Mucosa of gallbladder (tissue), 1 donor: ENCODE measurements around the gene NRP2. TPM values are rescaled to one million over a fixed set of nuclear protein-coding genes. Genes with fewer than 3 reads are reported as not detected.

ENCODE experiments used
- DNase-seq: peaks from one replicate; pipeline ENCODE4 v3.0.0-alpha.2; 2020; ENCODE audit warnings: low spot score
- total RNA-seq: library from RNA; stranded (reverse); gene quantifications from one replicate; pipeline ENCODE4 v1.2.1, GENCODE V29; 2021
- donor health status: DM: no; HTN: no; CAD: no.

Gene NRP2, protein sequence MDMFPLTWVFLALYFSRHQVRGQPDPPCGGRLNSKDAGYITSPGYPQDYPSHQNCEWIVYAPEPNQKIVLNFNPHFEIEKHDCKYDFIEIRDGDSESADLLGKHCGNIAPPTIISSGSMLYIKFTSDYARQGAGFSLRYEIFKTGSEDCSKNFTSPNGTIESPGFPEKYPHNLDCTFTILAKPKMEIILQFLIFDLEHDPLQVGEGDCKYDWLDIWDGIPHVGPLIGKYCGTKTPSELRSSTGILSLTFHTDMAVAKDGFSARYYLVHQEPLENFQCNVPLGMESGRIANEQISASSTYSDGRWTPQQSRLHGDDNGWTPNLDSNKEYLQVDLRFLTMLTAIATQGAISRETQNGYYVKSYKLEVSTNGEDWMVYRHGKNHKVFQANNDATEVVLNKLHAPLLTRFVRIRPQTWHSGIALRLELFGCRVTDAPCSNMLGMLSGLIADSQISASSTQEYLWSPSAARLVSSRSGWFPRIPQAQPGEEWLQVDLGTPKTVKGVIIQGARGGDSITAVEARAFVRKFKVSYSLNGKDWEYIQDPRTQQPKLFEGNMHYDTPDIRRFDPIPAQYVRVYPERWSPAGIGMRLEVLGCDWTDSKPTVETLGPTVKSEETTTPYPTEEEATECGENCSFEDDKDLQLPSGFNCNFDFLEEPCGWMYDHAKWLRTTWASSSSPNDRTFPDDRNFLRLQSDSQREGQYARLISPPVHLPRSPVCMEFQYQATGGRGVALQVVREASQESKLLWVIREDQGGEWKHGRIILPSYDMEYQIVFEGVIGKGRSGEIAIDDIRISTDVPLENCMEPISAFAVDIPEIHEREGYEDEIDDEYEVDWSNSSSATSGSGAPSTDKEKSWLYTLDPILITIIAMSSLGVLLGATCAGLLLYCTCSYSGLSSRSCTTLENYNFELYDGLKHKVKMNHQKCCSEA
- total RNA-seq: 146 TPM

DNA sequence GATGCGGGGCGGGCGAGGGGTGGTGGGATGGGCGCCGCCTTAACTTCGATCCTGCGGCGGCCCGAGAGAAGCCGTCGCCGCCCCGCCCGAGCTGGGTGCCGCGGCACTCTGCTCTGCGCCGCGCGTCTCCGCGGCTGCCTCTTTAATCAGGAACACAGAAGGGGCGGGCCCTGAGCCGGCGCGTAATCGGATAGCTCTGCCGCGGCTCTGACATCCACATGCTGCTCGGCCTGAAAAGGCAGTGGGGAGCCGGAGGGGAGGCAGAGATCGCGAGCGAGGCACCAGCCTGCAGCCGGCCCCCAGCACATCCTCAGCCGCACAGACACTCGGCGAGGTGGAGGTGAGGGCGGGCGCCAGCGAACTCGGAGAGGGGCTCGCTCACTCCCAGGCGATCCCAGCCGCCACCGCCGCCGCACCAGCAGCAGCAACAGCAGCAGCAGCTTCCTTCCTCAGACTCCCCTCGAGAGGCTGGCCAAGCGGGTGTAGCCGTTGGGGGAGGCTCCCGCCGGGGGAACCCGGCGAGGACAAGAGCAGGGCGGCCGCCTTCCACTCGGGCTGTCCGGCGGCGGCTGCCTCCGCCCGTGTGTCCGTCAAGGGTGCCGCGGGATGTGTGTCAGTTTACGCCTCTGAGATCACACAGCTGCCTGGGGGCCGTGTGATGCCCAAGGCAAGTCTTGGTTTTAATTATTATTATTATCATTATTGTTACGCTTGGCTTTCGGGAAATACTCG is at the start of gene NRP2:
TSS of gene NRP2 (plus strand) at position 263 of the 732 bp plus-strand sequence. CDS start 790 bp downstream, outside the sequence.
- DNase-seq: peak; percentile 89

DNA sequence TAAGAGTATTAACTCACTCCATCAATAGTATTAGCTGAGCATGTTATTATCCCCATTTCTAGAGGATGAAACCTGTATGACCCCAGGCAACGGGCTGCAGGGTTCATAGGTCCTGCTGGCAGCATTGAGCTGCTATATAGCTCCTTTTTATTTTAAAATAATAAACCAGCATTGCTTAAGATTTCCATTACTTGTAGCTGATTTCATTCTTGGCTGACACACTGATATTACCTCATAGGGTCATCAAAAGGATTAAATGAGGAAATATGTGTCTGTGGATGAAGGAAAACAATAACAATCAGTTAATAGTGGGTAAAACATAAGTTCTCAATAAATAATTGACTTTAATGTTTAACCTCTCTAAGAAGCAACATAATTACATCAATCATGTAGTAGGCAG is 48.3 kb upstream of the NRP2 start:
- DNase-seq: no peak

DNA sequence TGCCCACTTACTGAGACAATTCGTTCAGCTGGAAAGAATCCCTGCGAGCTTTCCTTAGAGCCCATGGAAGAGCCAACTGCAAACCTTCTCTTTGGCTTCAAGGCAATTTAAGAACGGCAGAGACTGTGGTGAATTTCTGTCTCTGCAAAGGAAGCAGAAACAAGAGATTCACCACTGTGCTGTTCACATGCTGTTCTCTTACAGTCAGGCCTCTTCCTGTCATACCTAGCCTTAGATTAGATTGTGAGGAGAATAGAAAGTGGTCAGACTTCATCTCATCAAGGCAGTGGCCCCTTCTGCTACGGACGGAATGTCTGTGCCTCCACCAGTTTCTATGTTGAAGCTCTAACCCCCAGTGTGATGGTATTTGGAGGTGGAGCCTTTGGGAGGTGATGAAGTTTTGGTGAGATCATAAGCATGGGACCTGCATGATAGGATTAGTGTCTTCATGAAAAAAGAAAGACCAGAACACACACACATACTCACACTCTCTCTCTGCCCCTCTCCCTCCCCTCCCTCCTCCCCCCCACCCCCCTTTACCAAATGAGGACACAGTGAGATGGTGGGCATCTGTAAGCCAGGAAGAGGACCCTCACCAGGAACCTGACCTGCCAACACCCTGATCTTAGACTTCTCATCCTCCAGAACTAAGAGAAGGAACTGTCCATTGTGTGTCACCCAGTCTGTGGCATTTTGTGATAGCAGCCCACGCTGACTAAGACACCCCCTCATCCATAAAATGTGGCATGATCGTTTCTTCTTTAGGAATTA is 45.6 kb upstream of the NRP2 start:
- DNase-seq: no peak

DNA sequence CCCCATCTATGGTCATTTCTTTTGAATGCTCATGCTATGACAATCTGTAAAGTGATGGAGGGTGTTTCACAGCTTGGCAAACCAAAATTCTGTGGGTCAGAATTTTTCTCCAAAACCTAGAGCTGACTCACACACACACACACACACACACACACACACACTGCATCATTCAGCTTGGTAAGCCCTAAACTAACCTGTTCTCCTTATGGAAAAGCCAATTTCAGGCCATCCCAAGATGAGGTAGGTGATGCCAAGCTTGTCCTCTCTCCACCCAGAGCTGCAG is 45.0 kb upstream of the NRP2 start:
- no peak for DNase-seq

DNA sequence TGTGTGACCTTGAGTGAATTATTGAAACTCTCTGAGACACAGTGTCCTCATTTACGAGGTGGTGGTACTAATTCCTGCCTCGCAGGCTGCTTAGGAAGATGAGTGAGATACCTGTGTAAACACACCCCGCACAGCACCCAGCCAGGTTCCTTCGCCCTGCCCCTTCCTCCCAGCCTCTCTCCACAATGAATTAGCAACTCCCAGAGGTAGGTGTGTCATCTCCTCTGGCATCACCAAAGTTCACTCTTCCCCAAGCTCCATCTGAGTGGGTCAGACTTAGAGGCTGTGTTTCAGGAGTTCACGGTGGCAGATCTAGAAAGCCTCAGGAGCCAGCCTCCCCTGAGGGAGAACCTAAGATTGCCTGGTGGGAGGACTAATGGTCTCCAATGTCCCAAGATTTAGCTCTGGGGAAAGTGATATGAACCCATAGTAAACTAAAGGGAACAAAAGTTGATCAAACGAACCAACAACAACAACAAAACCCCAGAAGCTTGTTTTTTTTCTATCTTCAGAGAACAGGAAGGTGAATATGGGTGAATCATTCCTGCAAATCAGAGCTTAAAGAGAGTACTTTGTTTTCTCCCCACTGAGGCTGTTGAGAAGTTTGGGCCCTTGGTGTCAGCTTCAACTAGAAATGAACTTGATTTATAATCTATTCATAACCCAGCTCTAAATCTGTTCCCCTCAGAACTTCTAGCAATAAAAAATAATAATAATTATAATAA is 44.4 kb upstream of the NRP2 start:
- DNase-seq: no peak

- DNase-seq: no peak
Measured at GRCh38 chr2:205640716-205641115, 41.6 kb upstream of the NRP2 start.

DNA sequence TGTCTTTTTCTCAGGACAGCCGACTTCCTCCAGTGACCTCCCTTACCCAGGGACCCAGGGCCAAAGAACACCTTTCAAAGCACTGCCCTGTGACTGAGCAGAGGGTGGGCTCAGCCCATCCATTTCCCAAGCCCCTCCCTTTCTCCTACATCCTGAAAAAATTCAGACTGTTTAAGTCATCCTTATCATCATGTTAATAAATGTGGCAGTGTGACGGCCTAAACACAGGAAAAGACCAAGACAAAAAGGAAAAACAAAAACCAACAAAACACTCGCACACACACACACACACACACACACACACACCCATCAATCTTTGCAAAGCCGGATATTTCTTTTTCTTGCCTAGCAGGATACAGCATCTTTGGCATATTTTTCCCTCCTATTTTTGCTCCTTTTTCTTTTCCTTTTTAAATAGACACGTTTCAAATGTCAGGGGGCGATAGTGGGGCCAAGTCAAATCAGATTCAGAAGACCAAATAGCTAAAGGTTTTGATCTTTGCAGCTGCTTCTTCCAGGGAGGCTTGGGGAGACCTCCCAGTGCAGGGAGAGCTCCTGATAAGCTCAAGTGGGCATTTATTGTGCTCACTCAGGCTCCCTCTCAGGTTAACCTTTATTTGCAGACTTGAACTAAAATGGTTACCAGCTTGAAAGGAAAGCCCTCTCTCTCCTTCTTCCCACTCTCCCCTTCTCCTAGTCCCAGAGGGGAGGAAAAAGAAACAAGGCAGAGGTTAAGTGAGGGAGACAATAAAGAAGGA is 39.5 kb upstream of the NRP2 start:
- no peak for DNase-seq

- DNase-seq: no peak
Measured at GRCh38 chr2:205643391-205643885, 38.9 kb upstream of the NRP2 start.

GRCh38 chr2:205644018-205644417 is 38.3 kb upstream of the NRP2 start:
- DNase-seq: no peak

DNA sequence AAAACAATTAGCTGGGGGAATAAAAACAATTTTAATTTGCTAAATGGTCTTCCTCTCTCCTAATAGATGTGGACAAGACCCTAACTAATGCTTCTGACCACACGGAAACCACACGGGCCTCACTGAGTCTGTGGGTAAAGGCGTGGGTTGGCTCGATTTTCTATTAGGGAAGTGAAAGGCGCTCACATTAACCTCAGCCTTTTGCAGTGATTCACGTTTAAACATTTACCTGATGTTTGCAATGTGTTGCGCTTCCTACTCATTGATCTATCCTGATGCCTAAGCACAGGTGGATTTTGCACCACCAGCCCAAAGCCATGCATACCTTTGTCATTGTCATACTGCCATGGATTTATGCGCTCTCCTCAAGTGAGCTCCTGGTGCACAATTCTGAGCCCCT is 35.6 kb upstream of the NRP2 start:
- DNase-seq: peak; percentile 31

DNA sequence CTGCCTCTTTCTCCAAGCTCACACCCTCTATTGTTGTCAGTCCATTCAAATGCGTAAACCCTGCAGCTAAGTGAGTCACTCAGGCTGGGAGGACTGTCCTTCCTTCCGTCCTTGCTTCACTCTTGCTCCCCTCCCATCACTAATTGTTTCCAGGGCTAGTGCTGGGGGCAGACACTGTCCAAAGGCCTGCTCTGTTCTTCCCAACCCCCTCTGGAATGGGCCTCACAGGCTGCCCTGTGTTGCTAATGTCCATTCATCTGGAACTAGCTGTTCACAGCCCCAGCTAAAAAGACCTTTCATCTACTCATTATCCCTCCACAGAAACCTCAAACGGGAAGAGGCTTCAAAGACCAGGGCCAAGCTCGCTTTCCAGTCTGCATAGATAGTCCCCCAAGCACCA is 31.9 kb upstream of the NRP2 start:
- no peak for DNase-seq

DNA sequence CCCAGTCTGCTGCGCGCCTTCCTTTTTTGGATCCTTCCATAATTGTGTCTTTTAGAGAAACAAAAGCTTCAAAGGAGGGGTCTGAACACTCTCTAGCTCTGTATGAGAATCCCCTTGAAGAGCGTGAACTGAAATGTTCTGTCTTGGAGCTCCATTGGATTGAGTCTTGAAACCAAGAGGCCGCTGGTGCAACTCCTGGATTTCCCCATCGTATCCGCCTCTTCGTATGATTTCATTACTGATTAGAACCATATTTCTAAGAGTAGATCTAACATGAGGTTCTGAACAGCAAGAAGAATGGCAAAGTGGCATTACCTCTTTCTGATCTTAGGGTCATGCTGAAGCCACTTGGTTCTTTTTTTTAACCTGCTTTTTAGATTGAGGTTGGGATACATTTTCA is 31.4 kb upstream of the NRP2 start:
- no peak for DNase-seq

DNA sequence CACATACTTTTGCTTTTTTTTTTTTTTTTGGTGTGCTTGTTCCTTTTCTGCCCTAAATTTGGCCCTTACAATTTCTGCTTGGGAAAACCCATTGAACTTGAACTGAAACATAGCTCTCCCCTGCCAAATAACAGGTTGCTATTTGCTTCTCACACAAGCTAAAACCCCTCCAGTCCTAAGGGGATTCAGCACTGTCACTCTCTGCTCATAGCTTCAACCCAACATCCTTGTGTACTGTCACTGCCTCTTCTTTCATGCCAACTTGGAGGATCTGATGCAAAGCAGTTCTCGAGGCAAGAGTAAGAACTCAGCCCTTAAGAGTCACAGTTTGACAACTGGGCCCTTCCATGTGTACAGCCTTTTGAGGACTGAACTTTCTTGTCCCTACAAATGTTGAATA is 30.6 kb upstream of the NRP2 start:
- no peak for DNase-seq

- DNase-seq: no peak
Measured at GRCh38 chr2:205654878-205655605, 27.3 kb upstream of the NRP2 start.

GRCh38 chr2:205655779-205656456 is 26.4 kb upstream of the NRP2 start:
- DNase-seq: no peak

- DNase-seq: no peak
Measured at GRCh38 chr2:205656461-205656860, 25.8 kb upstream of the NRP2 start.

- no peak for DNase-seq
Measured at GRCh38 chr2:205656941-205657340, 25.4 kb upstream of the NRP2 start.

- DNase-seq: no peak
Measured at GRCh38 chr2:205657579-205657978, 24.7 kb upstream of the NRP2 start.

DNA sequence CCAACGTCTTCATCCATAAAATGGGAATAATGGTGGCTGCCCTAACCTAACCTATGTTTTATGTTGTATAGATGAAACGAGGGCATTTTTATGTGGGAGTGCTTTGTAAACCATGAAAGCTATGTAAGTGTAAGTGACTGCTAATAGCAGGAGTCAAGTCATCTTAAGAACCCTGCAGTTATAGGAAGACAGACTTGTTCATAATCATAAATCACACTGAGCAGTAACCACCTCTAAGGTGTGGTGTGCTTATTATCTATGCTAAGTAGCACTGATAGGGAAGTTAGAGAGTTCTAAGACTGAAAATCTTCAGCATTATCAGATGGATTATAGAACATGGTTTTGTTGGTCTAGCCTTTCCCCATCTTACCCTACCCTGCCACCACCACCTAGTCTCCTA is 24.2 kb upstream of the NRP2 start:
- no peak for DNase-seq
